Neuronal stem cell (in vitro differentiated cells): Measurements from ENCODE around the gene FRYL.

Source experiments
- DNase-seq: peaks from one replicate; pipeline ENCODE4 v3.0.0-alpha.2; 2013; ENCODE audit warnings: low spot score
- H2AFZ ChIP-seq: one replicate; pipeline ENCODE4 v1.6.1; 2013; ENCODE audit warnings: mild to moderate bottlenecking, low read length, inconsistent platforms
- H2AK5ac ChIP-seq: 2 replicates; pipeline ENCODE4 v1.6.1; 2013; ENCODE audit warnings: low read depth, mild to moderate bottlenecking, inconsistent platforms, low read length, moderate library complexity, mixed read lengths
- H2BK120ac ChIP-seq: 2 replicates; pipeline ENCODE4 v1.6.1; 2013; ENCODE audit warnings: low read depth, mild to moderate bottlenecking, inconsistent platforms, low read length, moderate library complexity, mixed read lengths
- H2BK12ac ChIP-seq: one replicate; pipeline ENCODE4 v1.6.1; 2013; ENCODE audit warnings: low read length, inconsistent platforms
- H2BK15ac ChIP-seq: 2 replicates; pipeline ENCODE4 v1.6.1; 2013; ENCODE audit warnings: mild to moderate bottlenecking, low read length, inconsistent platforms, mixed read lengths
- H2BK5ac ChIP-seq: one replicate; pipeline ENCODE4 v1.6.1; 2013; ENCODE audit warnings: inconsistent platforms, mild to moderate bottlenecking, low read length, moderate library complexity
- H3K14ac ChIP-seq: one replicate; pipeline ENCODE4 v1.6.1; 2013; ENCODE audit warnings: low read length, inconsistent platforms
- H3K18ac ChIP-seq: 2 replicates; pipeline ENCODE4 v1.6.1; 2013; ENCODE audit warnings: low read length, inconsistent platforms
- H3K23ac ChIP-seq: 2 replicates; pipeline ENCODE4 v1.6.1; 2013; ENCODE audit warnings: low read depth, mild to moderate bottlenecking, mixed read lengths, low read length, inconsistent platforms; ENCODE audit not compliant: poor library complexity
- H3K27ac ChIP-seq: replicated peaks from 3 replicates; pipeline ENCODE4 v1.5.1; 2013; ENCODE audit warnings: low read length, inconsistent platforms
- H3K27me3 ChIP-seq, 3 experiments: 2 replicates each; pipeline ENCODE4 v1.6.1; 2013; ENCODE audit warnings: low read length in 3 of 3, mild to moderate bottlenecking in 2 of 3, inconsistent platforms in 1 of 3, low read depth in 1 of 3, mixed read lengths in 1 of 3, moderate library complexity in 1 of 3; ENCODE audit not compliant: control insufficient read depth in 3 of 3, insufficient read depth in 3 of 3
- H3K36me3 ChIP-seq, 2 donors: replicated peaks in 1 of 2; 2 replicates each; pipeline ENCODE4 v1.6.1; 2013; ENCODE audit warnings: low read length in 2 of 2; ENCODE audit not compliant: control insufficient read depth in 2 of 2, insufficient read depth in 2 of 2
- H3K4ac ChIP-seq: 2 replicates; pipeline ENCODE4 v1.6.1; 2013; ENCODE audit warnings: inconsistent platforms, mild to moderate bottlenecking, low read length, moderate library complexity
- H3K4me1 ChIP-seq, 2 donors: 1 replicate in 1 of 2; 2 replicates in 1 of 2; pipeline ENCODE4 v1.6.1; 2013; ENCODE audit warnings: low read length in 2 of 2, low read depth in 1 of 2; ENCODE audit not compliant: control insufficient read depth in 2 of 2, insufficient read depth in 1 of 2
- H3K4me2 ChIP-seq: one replicate; pipeline ENCODE4 v1.6.1; 2013; ENCODE audit warnings: mild to moderate bottlenecking, low read length, inconsistent platforms; ENCODE audit not compliant: insufficient read depth, poor library complexity, severe bottlenecking
- H3K4me3 ChIP-seq, 2 donors: 2 replicates each; pipeline ENCODE4 v1.5.1; 2013; ENCODE audit warnings: low read length in 2 of 2, mild to moderate bottlenecking in 2 of 2, inconsistent platforms in 1 of 2, moderate library complexity in 1 of 2
- H3K79me1 ChIP-seq: one replicate; pipeline ENCODE4 v1.6.1; 2013; ENCODE audit warnings: low read depth, mild to moderate bottlenecking, inconsistent platforms, low read length, moderate library complexity
- H3K9ac ChIP-seq: one replicate; pipeline ENCODE4 v1.6.1; 2013; ENCODE audit warnings: mild to moderate bottlenecking, low read depth, low read length, inconsistent platforms; ENCODE audit not compliant: poor library complexity
- H3K9me3 ChIP-seq, 2 donors: replicated peaks in 1 of 2; 2 replicates each; pipeline versions ENCODE3 to v1.6.1; 2013; ENCODE audit warnings: low read length in 2 of 2, mild to moderate bottlenecking in 2 of 2, inconsistent platforms in 1 of 2, low read depth in 1 of 2, mixed read lengths in 1 of 2, moderate library complexity in 1 of 2; ENCODE audit not compliant: control insufficient read depth in 2 of 2, insufficient read depth in 1 of 2
- H4K8ac ChIP-seq: one replicate; pipeline ENCODE4 v1.6.1; 2013; ENCODE audit warnings: low read depth, mild to moderate bottlenecking, inconsistent platforms, low read length, moderate library complexity
- H4K91ac ChIP-seq: one replicate; pipeline ENCODE4 v1.6.1; 2013; ENCODE audit warnings: low read length, low read depth, mild to moderate bottlenecking, inconsistent platforms; ENCODE audit not compliant: poor library complexity
- WGBS, 2 donors: extraction: QIAGEN DNeasy Blood & Tissue Kit; methylation state at CpG; one replicate each; pipeline ENCODE4 v1.1.7; 2013; ENCODE audit warnings: missing lambda C conversion rate in 2 of 2, mixed read lengths in 1 of 2; ENCODE audit not compliant: insufficient read length in 2 of 2, insufficient replicate concordance in 1 of 2; ENCODE audit errors: extremely low coverage in 2 of 2; 5-methylcytosine and 5-hydroxymethylcytosine counted together

The FRYL gene

GRCh38 chr4:48798117-48798516, 18.0 kb upstream of the FRYL start:
- Histone ChIP-seq H3K4me2 (no peak overlapping the region), H3K18ac (no peak overlapping the region), H3K9ac (no peak overlapping the region), H2BK15ac (no peak overlapping the region), H3K4me3 (no peak overlapping the region), H3K9me3 (no peaks in the 10 kb centered on the region), H3K27ac (no peak overlapping the region), H3K23ac (no peak overlapping the region), H2AFZ (no peak overlapping the region), H4K8ac (no peak overlapping the region), H2BK12ac (no peak overlapping the region), H3K36me3 (no peaks in the 10 kb centered on the region), H2BK5ac (no peak overlapping the region), H3K14ac (no peak overlapping the region), H2AK5ac (no peak overlapping the region), H3K27me3 (no peaks in the 10 kb centered on the region), H2BK120ac (no peak overlapping the region), H3K4me1 (no peaks in the 10 kb centered on the region), H3K4ac (no peak overlapping the region), H3K79me1 (no peaks in the 10 kb centered on the region), H4K91ac (no peak overlapping the region)
- no CpG with 5 or more reads among the region's 2 CpGs for WGBS, 2 donors
- DNase-seq = no peak

- no peak overlapping the region for H2BK120ac ChIP-seq
- no peaks in the 10 kb centered on the region for H3K79me1 ChIP-seq
- no peak overlapping the region for H3K4me2 ChIP-seq
- H2AK5ac ChIP-seq = no peak overlapping the region
- no peak overlapping the region for H3K14ac ChIP-seq
- no peaks in the 10 kb centered on the region for H3K4me1 ChIP-seq
- H2BK12ac ChIP-seq = no peak overlapping the region
- H3K4me3 ChIP-seq = no peak overlapping the region
- no peak overlapping the region for H3K4ac ChIP-seq
- H4K8ac ChIP-seq = no peak overlapping the region
- H2BK15ac ChIP-seq = no peak overlapping the region
- no peak overlapping the region for H2BK5ac ChIP-seq
- no peaks in the 10 kb centered on the region for H3K27me3 ChIP-seq
- H3K9me3 ChIP-seq = no peaks in the 10 kb centered on the region
- H3K18ac ChIP-seq = no peak overlapping the region
- H3K36me3 ChIP-seq = no peaks in the 10 kb centered on the region
- H2AFZ ChIP-seq = no peak overlapping the region
- no peak overlapping the region for H3K9ac ChIP-seq
- DNase-seq = no peak
- no peak overlapping the region for H3K23ac ChIP-seq
- WGBS, 2 donors = no CpG with 5 or more reads among the region's 1 CpG
- no peak overlapping the region for H4K91ac ChIP-seq
- no peak overlapping the region for H3K27ac ChIP-seq
These were observed 17.0 kb upstream of the FRYL start for GRCh38 chr4:48796927-48797679.

- Histone ChIP-seq H2BK5ac (no peak overlapping the region), H3K4me2 (no peak overlapping the region), H3K14ac (no peak overlapping the region), H3K27ac (no peak overlapping the region), H2BK120ac (no peak overlapping the region), H3K4me1 (no peaks in the 10 kb centered on the region), H2AK5ac (no peak overlapping the region), H3K36me3 (no peaks in the 10 kb centered on the region), H3K23ac (no peak overlapping the region), H2BK15ac (no peak overlapping the region), H2BK12ac (no peak overlapping the region), H3K27me3 (no peaks in the 10 kb centered on the region), H4K91ac (no peak overlapping the region), H3K9ac (no peak overlapping the region), H3K4ac (no peak overlapping the region), H3K4me3 (no peak overlapping the region), H4K8ac (no peak overlapping the region), H3K18ac (no peak overlapping the region), H3K9me3 (no peaks in the 10 kb centered on the region), H3K79me1 (no peaks in the 10 kb centered on the region), H2AFZ (no peak overlapping the region)
- no CpG with 5 or more reads among the region's 2 CpGs for WGBS, 2 donors
- DNase-seq = no peak
These were observed 16.3 kb upstream of the FRYL start for GRCh38 chr4:48796191-48796926.

GRCh38 chr4:48795108-48795507, 15.0 kb upstream of the FRYL start:
- no peak for DNase-seq
- no CpG with 5 or more reads among the region's 3 CpGs for WGBS, 2 donors
- H4K91ac ChIP-seq = no peak overlapping the region
- no peaks in the 10 kb centered on the region for H3K36me3 ChIP-seq
- H2AK5ac ChIP-seq = no peak overlapping the region
- H2BK12ac ChIP-seq = no peak overlapping the region
- H3K4ac ChIP-seq = no peak overlapping the region
- H3K4me3 ChIP-seq = no peak overlapping the region
- no peaks in the 10 kb centered on the region for H3K4me1 ChIP-seq
- no peak overlapping the region for H2BK5ac ChIP-seq
- H3K79me1 ChIP-seq = no peaks in the 10 kb centered on the region
- H3K14ac ChIP-seq = no peak overlapping the region
- H3K9me3 ChIP-seq = no peaks in the 10 kb centered on the region
- no peak overlapping the region for H2BK120ac ChIP-seq
- no peak overlapping the region for H3K18ac ChIP-seq
- H3K27me3 ChIP-seq = no peaks in the 10 kb centered on the region
- no peak overlapping the region for H2BK15ac ChIP-seq
- no peak overlapping the region for H3K9ac ChIP-seq
- H3K23ac ChIP-seq = no peak overlapping the region
- no peak overlapping the region for H4K8ac ChIP-seq
- no peak overlapping the region for H3K4me2 ChIP-seq
- no peak overlapping the region for H2AFZ ChIP-seq
- H3K27ac ChIP-seq = no peak overlapping the region
